SK-N-SH (cell line): ENCODE measurements around the gene CRACR2A. TPM values are rescaled to one million over a fixed set of nuclear protein-coding genes. Genes with fewer than 3 reads are reported as not detected.

Experiments used
- CTCF ChIA-PET: fragments of 300-600, 350-600 bp; formaldehyde crosslinking; extraction: SDS; loops from one replicate; lab custom pipeline; 2021; lab: Yijun Ruan, JAX
- POLR2A ChIA-PET: fragments of 350-600 bp; sonication (Branson Sonifier 250); formaldehyde crosslinking; extraction: SDS; loops from one replicate; lab custom pipeline; 2020; ENCODE audit warnings: antibody characterized with exemption, inconsistent platforms; lab: Yijun Ruan, JAX
- DNase-seq: peaks from one replicate; pipeline ENCODE4 v3.0.0; 2012
- H2AFZ ChIP-seq: fragments of 200-600 bp; sonication (generic); 2 replicates; pipeline ENCODE4 v1.8.1; 2016; ENCODE audit warnings: antibody characterized with exemption, mild to moderate bottlenecking, low read depth
- H3F3A ChIP-seq: fragments of 200-600 bp; sonication (generic); replicated peaks from 2 replicates; pipeline ENCODE3; 2016; ENCODE audit warnings: antibody characterized with exemption, mild to moderate bottlenecking; ENCODE audit not compliant: insufficient read depth
- H3K27ac ChIP-seq, 2 experiments: fragments of 200-500 bp in 1 of 2; fragments of 200-600 bp in 1 of 2; sonication (Bioruptor generic) in 1 of 2; sonication (generic), shearing (Covaris generic) in 1 of 2; 2 replicates each; pipeline versions ENCODE4 v1.5.1 to v1.6.1; 2014 to 2016; ENCODE audit warnings: low read depth in 2 of 2, inconsistent platforms in 1 of 2, low read length in 1 of 2, mild to moderate bottlenecking in 1 of 2, mixed read lengths in 1 of 2
- H3K27me3 ChIP-seq: fragments of 200-600 bp; sonication (generic), shearing (Covaris generic); 2 replicates; pipeline ENCODE4 v1.6.1; 2016; ENCODE audit warnings: mixed run types; ENCODE audit not compliant: insufficient read depth
- H3K36me3 ChIP-seq, 2 experiments: fragments of 200-500 bp in 1 of 2; fragments of 200-600 bp in 1 of 2; sonication (Bioruptor generic) in 1 of 2; sonication (generic) in 1 of 2; replicated peaks in 1 of 2; 2 replicates each; pipeline versions ENCODE3 to v1.5.1; 2014 to 2016; ENCODE audit warnings: low read length in 1 of 2, mild to moderate bottlenecking in 1 of 2; ENCODE audit not compliant: insufficient read depth in 2 of 2, control insufficient read depth in 1 of 2
- H3K4me1 ChIP-seq, 2 experiments: fragments of 200-500 bp in 1 of 2; fragments of 200-600 bp in 1 of 2; sonication (Bioruptor generic) in 1 of 2; sonication (generic), shearing (Covaris generic) in 1 of 2; 2 replicates each; pipeline versions ENCODE4 v1.5.1 to v1.6.1; 2014 to 2016; ENCODE audit warnings: low read depth in 1 of 2, low read length in 1 of 2, mixed run types in 1 of 2; ENCODE audit not compliant: insufficient read depth in 2 of 2, control insufficient read depth in 1 of 2
- H3K4me2 ChIP-seq: fragments of 200-600 bp; sonication (generic), shearing (Covaris generic); 2 replicates; pipeline ENCODE4 v1.6.1; 2017; ENCODE audit warnings: mixed run types
- H3K4me3 ChIP-seq, 2 experiments: fragments of 200-500 bp in 1 of 2; fragments of 200-600 bp in 1 of 2; sonication (Bioruptor generic) in 1 of 2; sonication (generic), shearing (Covaris generic) in 1 of 2; 2 replicates each; pipeline versions ENCODE4 v1.5.1 to v1.8.1; 2014 to 2016; ENCODE audit warnings: low read depth in 2 of 2, inconsistent platforms in 1 of 2, low read length in 1 of 2, mild to moderate bottlenecking in 1 of 2, mixed read lengths in 1 of 2, moderate library complexity in 1 of 2
- H3K79me2 ChIP-seq: fragments of 200-600 bp; sonication (generic); 2 replicates; pipeline ENCODE4 v1.8.1; 2017; ENCODE audit warnings: mild to moderate bottlenecking; ENCODE audit not compliant: insufficient read depth
- H3K9ac ChIP-seq: fragments of 200-600 bp; sonication (generic); 2 replicates; pipeline ENCODE4 v1.6.1; 2017; ENCODE audit warnings: mixed run types
- H3K9me2 ChIP-seq: fragments of 200-600 bp; sonication (generic); 2 replicates; pipeline ENCODE4 v1.6.1; 2017; ENCODE audit warnings: mixed run types
- H3K9me3 ChIP-seq: fragments of 200-600 bp; sonication (generic); 2 replicates; pipeline ENCODE4 v1.6.1; 2017; ENCODE audit warnings: mixed run types, mild to moderate bottlenecking, moderate library complexity
- H4K20me1 ChIP-seq: fragments of 200-600 bp; sonication (generic); 2 replicates; pipeline ENCODE4 v1.6.1; 2017; ENCODE audit warnings: mild to moderate bottlenecking, mixed run types; ENCODE audit not compliant: insufficient read depth
- ELF1 ChIP-seq: IDR thresholded peaks from 2 replicates; pipeline ENCODE4 v1.4.0; 2012
- EP300 ChIP-seq, 2 experiments: IDR thresholded peaks; 2 replicates each; pipeline versions ENCODE4 v1.4.0 to v1.6.1; 2012; ENCODE audit warnings: borderline replicate concordance in 1 of 2, low read depth in 1 of 2, low read length in 1 of 2
- EZH2phosphoT487 ChIP-seq: fragments of 200-600 bp; sonication (generic); IDR thresholded peaks from 2 replicates; pipeline ENCODE4 v1.6.1; 2017; ENCODE audit warnings: low read depth, mixed run types, mild to moderate bottlenecking, antibody characterized with exemption, moderate library complexity, borderline replicate concordance
- FOSL2 ChIP-seq: IDR thresholded peaks from 2 replicates; pipeline ENCODE4 v1.4.0; 2012; ENCODE audit warnings: low read depth, mild to moderate bottlenecking, moderate library complexity, borderline replicate concordance
- FOXM1 ChIP-seq: IDR thresholded peaks from 2 replicates; pipeline ENCODE4 v1.4.0; 2012; ENCODE audit warnings: low read depth, mild to moderate bottlenecking
- GATA2 ChIP-seq: sonication (generic); formaldehyde crosslinking; IDR thresholded peaks from 2 replicates; pipeline ENCODE4 v1.5.0; 2020; ENCODE audit warnings: mild to moderate bottlenecking, missing genetic modification reagents
- MAX ChIP-seq: IDR thresholded peaks from 2 replicates; pipeline ENCODE4 v1.4.0; 2012; ENCODE audit warnings: low read depth
- MEF2A ChIP-seq: IDR thresholded peaks from 2 replicates; pipeline ENCODE4 v1.4.0; 2012; ENCODE audit warnings: low read depth, borderline replicate concordance
- NRF1 ChIP-seq: IDR thresholded peaks from 2 replicates; pipeline ENCODE4 v1.6.1; 2012; ENCODE audit warnings: low read depth, mild to moderate bottlenecking, low read length
- POLR2AphosphoS5 ChIP-seq: IDR thresholded peaks from 2 replicates; pipeline ENCODE4 v1.6.1; 2012; ENCODE audit warnings: low read depth, low read length
- REST ChIP-seq: IDR thresholded peaks from 2 replicates; pipeline ENCODE4 v1.6.1; 2012; ENCODE audit warnings: mild to moderate bottlenecking, low read depth, low read length, moderate library complexity
- ZBTB33 ChIP-seq: IDR thresholded peaks from 2 replicates; pipeline ENCODE4 v1.4.0; 2012; ENCODE audit warnings: low read depth, borderline replicate concordance
- WGBS: methylation state at CpG from one replicate; pipeline ENCODE4 v1.1.6; 2017; ENCODE audit warnings: low lambda C conversion rate; 5-methylcytosine and 5-hydroxymethylcytosine counted together
- polyA plus RNA-seq, 3 experiments: library from polyadenylated mRNA; depleted of rRNA; stranded (reverse); fragments of >200 nt; gene quantifications; 2 replicates each; pipeline ENCODE4 v1.2.3, GENCODE V29; 2012

The CRACR2A gene
- polyA plus RNA-seq, 1 of the 3 experiments (the other 2 are of a cell fraction): 0.12 TPM

GRCh38 chr12:3686463-3686862 lies 66.4 kb downstream of the CRACR2A start:
- no peak overlapping the region for H3K9ac ChIP-seq
- no peaks in the 10 kb centered on the region for H3K36me3 ChIP-seq
- WGBS: 42% methylated on average over 2 of the region's 2 CpGs
- H4K20me1 ChIP-seq: no peaks in the 10 kb centered on the region
- TF ChIP-seq EP300 (IDR thresholded peaks at IDR 0.05; ENCODE audit: borderline replicate concordance in 1 of 2, low read depth in 1 of 2, low read length in 1 of 2): no peak
- no peak for TF ChIP-seq FOXM1
- no peak for TF ChIP-seq POLR2AphosphoS5
- no peak for TF ChIP-seq ELF1
- TF ChIP-seq MEF2A: no peak
- TF ChIP-seq REST: no peak
- no peak for TF ChIP-seq FOSL2
- no peak for TF ChIP-seq EZH2phosphoT487
- no peak for TF ChIP-seq ZBTB33
- TF ChIP-seq MAX: no peak
- H3K9me2 ChIP-seq: no peaks in the 10 kb centered on the region
- peaks cover 4% of the 10 kb centered on the region; the same call in 1 of the 2 replicates for H3K9me3 ChIP-seq
- H3K79me2 ChIP-seq: no peaks in the 10 kb centered on the region
- ChIA-PET POLR2A (no interaction called here), CTCF (interaction anchor here (1.2 to 2.7 kb wide), 3 partner anchors 17 to 386 kb away, joined by 3 to 10 read pairs (median 3); no protein-coding TSS in a partner anchor)
- no peaks in the 10 kb centered on the region for H3F3A ChIP-seq
- H3K27ac ChIP-seq: peak overlapping the region in 1 of 2 experiments; percentile 29; a peak in 1 of 4 replicates
- no peak overlapping the region for H2AFZ ChIP-seq
- no peak overlapping the region for H3K4me2 ChIP-seq
- no peaks in the 10 kb centered on the region; the same call in 1 of the 2 replicates for H3K27me3 ChIP-seq
- peaks cover 0 to 26% of the 10 kb centered on the region in 2 experiments; a peak in 2 of 4 replicates for H3K4me1 ChIP-seq
- no peak for DNase-seq
- no peak overlapping the region for H3K4me3 ChIP-seq

GRCh38 chr12:3685830-3686229 lies 67.1 kb downstream of the CRACR2A start:
- no peaks in the 10 kb centered on the region for H3F3A ChIP-seq
- H3K9ac ChIP-seq: no peak overlapping the region
- H2AFZ ChIP-seq: no peak overlapping the region
- H3K27ac ChIP-seq: peak overlapping the region in 1 of 2 experiments; percentile 29; a peak in 2 of 4 replicates
- H3K9me2 ChIP-seq: no peaks in the 10 kb centered on the region
- 17% methylated on average over 1 of the region's 1 CpG for WGBS
- peaks cover 0 to 33% of the 10 kb centered on the region in 2 experiments; a peak in 2 of 4 replicates for H3K4me1 ChIP-seq
- H3K4me2 ChIP-seq: no peak overlapping the region
- POLR2A ChIA-PET: no interaction called here
- H3K4me3 ChIP-seq: no peak overlapping the region
- peaks cover 4% of the 10 kb centered on the region; the same call in 1 of the 2 replicates for H3K9me3 ChIP-seq
- TF ChIP-seq NRF1: no peak
- peak; percentile 37; the same call in 1 of the 2 replicates for TF ChIP-seq GATA2 (CRISPR knock-in tag)
- H3K36me3 ChIP-seq: no peaks in the 10 kb centered on the region
- no peaks in the 10 kb centered on the region for H3K79me2 ChIP-seq
- H3K27me3 ChIP-seq: no peaks in the 10 kb centered on the region; the same call in 1 of the 2 replicates
- DNase-seq: peak; percentile 30
- CTCF ChIA-PET: interaction anchor here (0.9 to 2.7 kb wide), 4 partner anchors 16 to 385 kb away, joined by 3 to 10 read pairs (median 3); no protein-coding TSS in a partner anchor
- no peaks in the 10 kb centered on the region for H4K20me1 ChIP-seq
